Measurements from ENCODE around the gene COIL. TPM values are rescaled to one million over a fixed set of nuclear protein-coding genes. Genes with fewer than 3 reads are reported as not detected.
"Not testable (repeated sequence)": the region's sequence is repeated elsewhere in the genome, so short reads cannot be mapped to it uniquely, and the experiment has no call there.

The COIL gene
- total RNA-seq, 2 experiments from 2014 or later: 20.5 to 20.7 TPM

DNA sequence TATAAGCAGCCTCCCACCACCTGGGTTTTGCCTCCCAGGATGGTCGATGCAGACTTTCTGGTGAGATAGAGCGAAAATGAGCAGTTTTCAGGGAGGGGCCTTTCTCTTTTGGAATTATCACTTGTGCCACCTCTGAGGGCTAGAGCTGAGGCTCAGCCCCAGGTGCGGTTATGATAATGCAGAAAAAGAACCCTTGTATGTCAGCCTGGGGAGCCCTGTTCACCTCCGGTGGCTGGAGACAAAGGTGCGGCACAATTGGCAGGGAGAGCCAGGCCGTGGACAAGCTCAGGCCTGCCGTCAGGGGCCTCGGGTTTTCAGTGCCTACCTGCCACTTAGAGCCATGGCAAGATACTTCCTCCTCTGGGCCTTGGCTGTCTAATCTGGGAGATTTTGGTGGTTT lies 21.5 kb upstream of the COIL start:
- no peak overlapping the region for H3K27ac ChIP-seq (ENCODE audit: low read depth, low read length, poor library complexity, severe bottlenecking)
- intact Hi-C loops (cut with micrococcal nuclease; ENCODE audit: unreplicated experiment): no loop called here
- no peaks in the 10 kb centered on the region for H4K20me1 ChIP-seq (ENCODE audit: insufficient read depth, low read length)
- TF ChIP-seq, protein P1, sequence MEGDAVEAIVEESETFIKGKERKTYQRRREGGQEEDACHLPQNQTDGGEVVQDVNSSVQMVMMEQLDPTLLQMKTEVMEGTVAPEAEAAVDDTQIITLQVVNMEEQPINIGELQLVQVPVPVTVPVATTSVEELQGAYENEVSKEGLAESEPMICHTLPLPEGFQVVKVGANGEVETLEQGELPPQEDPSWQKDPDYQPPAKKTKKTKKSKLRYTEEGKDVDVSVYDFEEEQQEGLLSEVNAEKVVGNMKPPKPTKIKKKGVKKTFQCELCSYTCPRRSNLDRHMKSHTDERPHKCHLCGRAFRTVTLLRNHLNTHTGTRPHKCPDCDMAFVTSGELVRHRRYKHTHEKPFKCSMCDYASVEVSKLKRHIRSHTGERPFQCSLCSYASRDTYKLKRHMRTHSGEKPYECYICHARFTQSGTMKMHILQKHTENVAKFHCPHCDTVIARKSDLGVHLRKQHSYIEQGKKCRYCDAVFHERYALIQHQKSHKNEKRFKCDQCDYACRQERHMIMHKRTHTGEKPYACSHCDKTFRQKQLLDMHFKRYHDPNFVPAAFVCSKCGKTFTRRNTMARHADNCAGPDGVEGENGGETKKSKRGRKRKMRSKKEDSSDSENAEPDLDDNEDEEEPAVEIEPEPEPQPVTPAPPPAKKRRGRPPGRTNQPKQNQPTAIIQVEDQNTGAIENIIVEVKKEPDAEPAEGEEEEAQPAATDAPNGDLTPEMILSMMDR (conservative IDR thresholded peaks at IDR 0.05; ENCODE audit: low read length): no peak
- H3K36me3 ChIP-seq (ENCODE audit: insufficient read depth, low read length): peaks cover 42% of the 10 kb centered on the region
- peaks cover 17% of the 10 kb centered on the region for H3K4me1 ChIP-seq (ENCODE audit: insufficient read depth, low read length, poor library complexity, severe bottlenecking)
- ChIA-PET POLR2A (no interaction called here), CTCF (ENCODE audit: unreplicated experiment) (no interaction called here)
- no peak overlapping the region for H3K4me2 ChIP-seq (ENCODE audit: low read length)
- no peaks in the 10 kb centered on the region for H3K9me2 ChIP-seq (ENCODE audit: insufficient read depth, low read length)
- no peak overlapping the region for H3K4me3 ChIP-seq (ENCODE audit: low read depth, low read length, poor library complexity, severe bottlenecking)
- H3K79me2 ChIP-seq (ENCODE audit: insufficient read depth, low read depth, low read length): peaks cover 21% of the 10 kb centered on the region; the same call in 1 of the 2 replicates
- H2AFZ ChIP-seq (ENCODE audit: low read length): no peak overlapping the region
- H3K9me3 ChIP-seq (ENCODE audit: low read length): no peaks in the 10 kb centered on the region
- no TSS peak for BruUV-seq (replicated peaks)
- DNase-seq (ENCODE audit: low spot score): no peak

DNA sequence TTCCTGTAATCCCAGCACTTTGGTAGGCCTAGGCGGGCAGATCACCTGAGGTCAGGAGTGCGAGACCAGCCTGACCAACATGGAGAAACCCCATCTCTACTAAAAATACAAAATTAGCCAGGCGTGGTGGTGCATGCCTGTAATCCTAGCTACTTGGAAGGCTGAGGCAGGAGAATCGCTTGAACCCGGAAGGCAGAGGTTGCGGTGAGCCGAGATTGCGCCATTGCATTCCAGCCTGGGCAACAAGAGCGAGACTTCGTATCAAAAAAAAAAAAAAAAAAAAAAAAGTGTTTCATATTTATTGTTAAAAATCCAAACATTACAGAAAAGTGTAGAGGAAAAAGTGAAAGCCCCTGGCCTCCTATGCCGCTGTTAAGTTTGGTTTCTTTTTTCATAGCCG lies 19.7 kb upstream of the COIL start:
- H4K20me1 ChIP-seq (ENCODE audit: insufficient read depth, low read length); H3K9me3 ChIP-seq (ENCODE audit: low read length); DNase-seq (ENCODE audit: low spot score); H3K4me3 ChIP-seq (ENCODE audit: low read depth, low read length, poor library complexity, severe bottlenecking); H3K4me2 ChIP-seq (ENCODE audit: low read length); H2AFZ ChIP-seq (ENCODE audit: low read length); H3K9me2 ChIP-seq (ENCODE audit: insufficient read depth, low read length); H3K27ac ChIP-seq (ENCODE audit: low read depth, low read length, poor library complexity, severe bottlenecking); intact Hi-C loops (cut with micrococcal nuclease; ENCODE audit: unreplicated experiment); BruUV-seq (replicated peaks); CTCF ChIA-PET (ENCODE audit: unreplicated experiment): not testable (repeated sequence)
- Histone ChIP-seq H3K36me3 (ENCODE audit: insufficient read depth, low read length) (peaks cover 29% of the 10 kb centered on the region), H3K4me1 (ENCODE audit: insufficient read depth, low read length, poor library complexity, severe bottlenecking) (peaks cover 25% of the 10 kb centered on the region), H3K79me2 (ENCODE audit: insufficient read depth, low read depth, low read length) (peaks cover 21% of the 10 kb centered on the region; the same call in 1 of the 2 replicates)
- POLR2A ChIA-PET: interaction anchor here (1.4 kb wide), 1 partner anchor 17 kb away, joined by 3 read pairs; no protein-coding TSS in a partner anchor

- POLR2A ChIA-PET: interaction anchor here (0.9 to 2.6 kb wide), 6 partner anchors 11 to 382 kb away, joined by 3 to 14 read pairs (median 5); no protein-coding TSS in a partner anchor
- peak; percentile 42 for DNase-seq (ENCODE audit: low spot score)
- H3K27ac ChIP-seq (ENCODE audit: low read depth, low read length, poor library complexity, severe bottlenecking): peak overlapping the region; percentile 45
- peaks cover 21% of the 10 kb centered on the region; the same call in 1 of the 2 replicates for H3K79me2 ChIP-seq (ENCODE audit: insufficient read depth, low read depth, low read length)
- intact Hi-C loops (cut with micrococcal nuclease; ENCODE audit: unreplicated experiment): no loop called here
- BruUV-seq (replicated peaks): no TSS peak
- CTCF ChIA-PET (ENCODE audit: unreplicated experiment): interaction anchor here (0.8 kb wide), 1 partner anchor 13 kb away, joined by 3 read pairs; no protein-coding TSS in a partner anchor
- no peaks in the 10 kb centered on the region for H4K20me1 ChIP-seq (ENCODE audit: insufficient read depth, low read length)
- H3K36me3 ChIP-seq (ENCODE audit: insufficient read depth, low read length): peaks cover 15% of the 10 kb centered on the region
- H3K4me1 ChIP-seq (ENCODE audit: insufficient read depth, low read length, poor library complexity, severe bottlenecking): peaks cover 25% of the 10 kb centered on the region
- no peaks in the 10 kb centered on the region for H3K9me3 ChIP-seq (ENCODE audit: low read length)
- no peaks in the 10 kb centered on the region for H3K9me2 ChIP-seq (ENCODE audit: insufficient read depth, low read length)
- peak overlapping the region; percentile 78 for H3K4me3 ChIP-seq (ENCODE audit: low read depth, low read length, poor library complexity, severe bottlenecking)
- peak overlapping the region; percentile 91 for H3K4me2 ChIP-seq (ENCODE audit: low read length)
- peak overlapping the region; percentile 68; the same call in 1 of the 2 replicates for H2AFZ ChIP-seq (ENCODE audit: low read length)
- TF ChIP-seq EZH2phosphoT487 (IDR thresholded peaks at IDR 0.05; ENCODE audit: borderline replicate concordance, low read depth, low read length): no peak
- TF ChIP-seq, protein P1 (conservative IDR thresholded peaks at IDR 0.05; ENCODE audit: low read length): no peak
Observed at GRCh38 chr17:56979091-56979480, 18.2 kb upstream of the COIL start.
